Neural crest cell (in vitro differentiated cells): ENCODE data around the gene FAM234A. TPM values are rescaled to one million over a fixed set of nuclear protein-coding genes. Genes with fewer than 3 reads are reported as not detected.

Source experiments
- DNase-seq: peaks from one replicate; pipeline ENCODE4 v3.0.0; 2021; ENCODE audit warnings: low read depth, mixed read lengths, low spot score
- H3K27ac Mint-ChIP-seq: one replicate; pipeline ENCODE4 v1.8.0; 2021; ENCODE audit warnings: mild to moderate bottlenecking, mixed read lengths; ENCODE audit not compliant: unreplicated experiment
- H3K27me3 Mint-ChIP-seq: 2 replicates; pipeline ENCODE4 v1.8.0; 2021; ENCODE audit warnings: low read depth, mild to moderate bottlenecking, mixed read lengths
- H3K36me3 Mint-ChIP-seq: 2 replicates; pipeline ENCODE4 v1.8.0; 2021; ENCODE audit warnings: low read depth, mild to moderate bottlenecking, mixed read lengths
- H3K4me1 Mint-ChIP-seq: 2 replicates; pipeline ENCODE4 v1.8.0; 2021; ENCODE audit warnings: mixed read lengths
- H3K4me3 Mint-ChIP-seq: one replicate; pipeline ENCODE4 v1.8.0; 2021; ENCODE audit warnings: mild to moderate bottlenecking, mixed read lengths
- H3K9me3 Mint-ChIP-seq: 2 replicates; pipeline ENCODE4 v1.8.0; 2021; ENCODE audit warnings: mixed read lengths
- CTCF ChIP-seq: fragments of 200-600 bp; sonication (generic); conservative IDR thresholded peaks from 2 replicates; pipeline ENCODE4 v1.5.0; 2021; ENCODE audit warnings: antibody characterized with exemption, mild to moderate bottlenecking
- total RNA-seq: library from RNA; stranded (reverse); gene quantifications from 2 replicates; pipeline ENCODE4 v1.2.1, GENCODE V29; 2021

Gene FAM234A
- total RNA-seq, 1 donor from 2014 or later = 97.8 TPM

- no peak for TF ChIP-seq CTCF
- no peak overlapping the region for H3K4me3 Mint-ChIP-seq
- no peaks in the 10 kb centered on the region for H3K27me3 Mint-ChIP-seq
- H3K9me3 Mint-ChIP-seq = no peaks in the 10 kb centered on the region
- H3K4me1 Mint-ChIP-seq = no peaks in the 10 kb centered on the region
- DNase-seq = no peak
- H3K27ac Mint-ChIP-seq = no peak overlapping the region
- H3K36me3 Mint-ChIP-seq = peaks cover 6% of the 10 kb centered on the region
Observed at GRCh38 chr16:259226-259625, 24.6 kb downstream of the FAM234A start.

DNA sequence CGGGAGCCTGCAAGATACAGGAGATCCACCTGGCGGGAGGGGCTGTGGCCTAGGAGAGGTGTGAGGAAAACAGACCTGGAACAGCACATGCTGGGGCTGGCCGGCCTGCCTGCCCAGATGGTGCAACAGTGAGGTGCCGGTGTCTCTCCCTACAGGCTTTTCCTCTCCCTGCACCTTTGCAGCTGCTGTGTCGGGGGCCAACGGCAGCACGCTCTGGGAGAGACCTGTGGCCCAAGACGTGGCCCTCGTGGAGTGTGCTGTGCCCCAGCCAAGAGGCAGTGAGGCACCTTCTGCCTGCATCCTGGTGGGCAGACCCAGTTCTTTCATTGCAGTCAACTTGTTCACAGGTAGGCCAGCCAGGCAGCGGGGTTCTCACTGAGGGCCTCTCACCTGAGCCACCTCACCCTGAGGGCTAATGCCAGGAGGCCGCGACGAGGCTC is 25.2 kb downstream of the FAM234A start:
- no peaks in the 10 kb centered on the region for H3K4me1 Mint-ChIP-seq
- no peaks in the 10 kb centered on the region for H3K27me3 Mint-ChIP-seq
- no peak overlapping the region for H3K27ac Mint-ChIP-seq
- TF ChIP-seq CTCF = no peak
- peaks cover 6% of the 10 kb centered on the region for H3K36me3 Mint-ChIP-seq
- no peak overlapping the region for H3K4me3 Mint-ChIP-seq
- H3K9me3 Mint-ChIP-seq = no peaks in the 10 kb centered on the region
- DNase-seq = no peak

DNA sequence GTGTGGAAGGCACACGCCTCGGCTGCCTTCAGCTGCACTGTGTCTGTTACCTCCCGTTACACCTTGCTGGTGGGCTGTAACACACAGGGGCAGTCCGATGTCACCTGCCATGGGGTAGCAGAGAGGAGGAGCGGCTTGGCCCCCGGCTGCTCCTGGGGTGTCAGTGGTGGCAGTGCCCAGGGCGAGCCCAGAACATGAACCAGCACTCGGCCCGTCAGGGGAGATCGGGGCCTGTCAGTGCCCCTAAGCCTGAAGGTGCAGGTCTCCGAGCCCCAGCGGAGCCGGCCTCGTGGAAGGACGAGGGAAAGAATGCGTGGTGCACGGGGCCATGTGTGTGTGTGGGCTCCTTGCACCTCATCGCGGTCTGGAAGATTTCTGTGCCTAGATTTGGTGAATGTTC is 25.7 kb downstream of the FAM234A start:
- DNase-seq = no peak
- TF ChIP-seq CTCF = no peak
- no peak overlapping the region for H3K4me3 Mint-ChIP-seq
- H3K9me3 Mint-ChIP-seq = no peaks in the 10 kb centered on the region
- no peaks in the 10 kb centered on the region for H3K4me1 Mint-ChIP-seq
- no peaks in the 10 kb centered on the region for H3K27me3 Mint-ChIP-seq
- no peak overlapping the region for H3K27ac Mint-ChIP-seq
- H3K36me3 Mint-ChIP-seq = peaks cover 6% of the 10 kb centered on the region

DNA sequence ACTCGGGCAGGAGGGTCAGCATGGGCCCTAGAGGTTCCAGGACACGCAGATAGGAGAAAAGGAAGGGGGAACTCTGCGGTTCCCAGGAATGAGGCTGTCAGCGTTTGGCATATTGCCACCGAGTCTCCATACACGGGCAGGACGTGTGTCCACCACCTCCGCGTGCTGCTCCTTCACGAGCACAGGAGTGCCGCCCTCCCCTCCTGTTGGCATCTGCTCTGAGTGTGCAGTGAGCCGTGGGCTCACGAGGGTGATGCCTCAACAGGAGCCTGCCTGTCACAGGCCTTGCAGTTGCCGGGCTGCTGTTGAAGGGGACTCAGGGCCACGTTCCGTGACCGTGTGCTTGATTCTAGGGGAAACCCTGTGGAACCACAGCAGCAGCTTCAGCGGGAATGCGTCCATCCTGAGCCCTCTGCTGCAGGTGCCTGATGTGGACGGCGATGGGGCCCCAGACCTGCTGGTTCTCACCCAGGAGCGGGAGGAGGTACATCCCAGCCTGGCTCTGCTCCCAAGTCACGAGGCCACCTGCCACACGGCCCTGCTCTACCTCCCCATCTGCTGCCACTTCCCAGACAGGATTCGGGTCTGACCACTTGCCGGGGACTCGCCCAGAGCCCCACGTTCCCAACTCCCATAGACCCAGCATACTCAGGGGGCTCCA is 26.5 kb downstream of the FAM234A start:
- no peak for DNase-seq
- Mint-ChIP-seq H3K4me1 (no peaks in the 10 kb centered on the region), H3K27ac (no peak overlapping the region), H3K36me3 (peaks cover 1% of the 10 kb centered on the region), H3K9me3 (no peaks in the 10 kb centered on the region), H3K27me3 (no peaks in the 10 kb centered on the region), H3K4me3 (no peak overlapping the region)
- TF ChIP-seq CTCF = no peak

DNA sequence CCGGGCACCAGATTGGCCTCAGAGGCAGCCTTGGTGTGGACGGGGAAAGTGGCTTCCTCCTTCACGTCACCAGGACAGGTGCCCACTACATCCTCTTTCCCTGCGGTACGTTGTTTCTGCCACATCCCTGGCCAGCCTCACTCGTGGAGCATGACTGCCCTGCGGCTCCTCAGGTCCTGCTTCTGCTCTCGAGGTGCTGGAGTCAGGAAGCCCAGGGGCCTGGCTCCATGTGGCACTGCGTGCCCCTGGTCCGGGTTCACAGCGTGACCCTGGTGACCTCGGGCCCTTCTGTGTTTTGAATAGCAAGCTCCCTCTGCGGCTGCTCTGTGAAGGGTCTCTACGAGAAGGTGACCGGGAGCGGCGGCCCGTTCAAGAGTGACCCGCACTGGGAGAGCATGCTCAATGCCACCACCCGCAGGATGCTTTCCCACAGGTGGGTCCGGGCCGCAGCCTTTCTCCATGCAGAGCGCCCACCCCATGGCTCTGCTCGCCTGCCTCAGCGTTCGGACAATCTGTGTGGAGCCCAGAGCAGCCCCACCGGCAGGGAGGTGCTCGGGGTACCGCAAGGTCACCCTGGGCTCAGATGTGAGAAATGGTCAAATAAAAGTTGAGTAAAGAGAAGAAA is 27.6 kb downstream of the FAM234A start:
- Mint-ChIP-seq H3K4me3 (no peak overlapping the region), H3K27ac (no peak overlapping the region), H3K4me1 (no peaks in the 10 kb centered on the region), H3K27me3 (no peaks in the 10 kb centered on the region), H3K9me3 (no peaks in the 10 kb centered on the region), H3K36me3 (no peaks in the 10 kb centered on the region)
- DNase-seq = no peak
- no peak for TF ChIP-seq CTCF
